Fibroblast of the aortic adventitia (primary cell): ENCODE results near the gene LAMA2. TPM values are rescaled to one million over a fixed set of nuclear protein-coding genes. Genes with fewer than 3 reads are reported as not detected.

Source experiments
- DNase-seq: peaks from one replicate; pipeline ENCODE4 v3.0.0-alpha.2; 2010; ENCODE audit warnings: low read depth
- H3K4me3 ChIP-seq: 2 replicates; pipeline ENCODE4 v1.5.1; 2011; ENCODE audit warnings: low read depth, mild to moderate bottlenecking, control low read depth, low read length, moderate library complexity
- total RNA-seq: library from RNA; depleted of rRNA; stranded (reverse); fragments of >200 nt; gene quantifications from 2 replicates; pipeline ENCODE4 v1.2.3, GENCODE V29; 2012; ENCODE audit warnings: low replicate concordance
- TF ChIP-seq, protein P1 (sequence below): IDR thresholded peaks from 2 replicates; pipeline ENCODE4 v1.5.1; 2011; ENCODE audit warnings: mild to moderate bottlenecking, low read length, control low read depth, inconsistent platforms; ENCODE audit not compliant: insufficient read depth

LAMA2 gene
- total RNA-seq, 1 donor: 99.1 TPM

GRCh38 chr6:129239825-129240491 is 357.0 kb downstream of the LAMA2 start:
- TF ChIP-seq, protein P1, sequence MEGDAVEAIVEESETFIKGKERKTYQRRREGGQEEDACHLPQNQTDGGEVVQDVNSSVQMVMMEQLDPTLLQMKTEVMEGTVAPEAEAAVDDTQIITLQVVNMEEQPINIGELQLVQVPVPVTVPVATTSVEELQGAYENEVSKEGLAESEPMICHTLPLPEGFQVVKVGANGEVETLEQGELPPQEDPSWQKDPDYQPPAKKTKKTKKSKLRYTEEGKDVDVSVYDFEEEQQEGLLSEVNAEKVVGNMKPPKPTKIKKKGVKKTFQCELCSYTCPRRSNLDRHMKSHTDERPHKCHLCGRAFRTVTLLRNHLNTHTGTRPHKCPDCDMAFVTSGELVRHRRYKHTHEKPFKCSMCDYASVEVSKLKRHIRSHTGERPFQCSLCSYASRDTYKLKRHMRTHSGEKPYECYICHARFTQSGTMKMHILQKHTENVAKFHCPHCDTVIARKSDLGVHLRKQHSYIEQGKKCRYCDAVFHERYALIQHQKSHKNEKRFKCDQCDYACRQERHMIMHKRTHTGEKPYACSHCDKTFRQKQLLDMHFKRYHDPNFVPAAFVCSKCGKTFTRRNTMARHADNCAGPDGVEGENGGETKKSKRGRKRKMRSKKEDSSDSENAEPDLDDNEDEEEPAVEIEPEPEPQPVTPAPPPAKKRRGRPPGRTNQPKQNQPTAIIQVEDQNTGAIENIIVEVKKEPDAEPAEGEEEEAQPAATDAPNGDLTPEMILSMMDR: no peak
- no peak for DNase-seq
- H3K4me3 ChIP-seq: no peak overlapping the region

DNA sequence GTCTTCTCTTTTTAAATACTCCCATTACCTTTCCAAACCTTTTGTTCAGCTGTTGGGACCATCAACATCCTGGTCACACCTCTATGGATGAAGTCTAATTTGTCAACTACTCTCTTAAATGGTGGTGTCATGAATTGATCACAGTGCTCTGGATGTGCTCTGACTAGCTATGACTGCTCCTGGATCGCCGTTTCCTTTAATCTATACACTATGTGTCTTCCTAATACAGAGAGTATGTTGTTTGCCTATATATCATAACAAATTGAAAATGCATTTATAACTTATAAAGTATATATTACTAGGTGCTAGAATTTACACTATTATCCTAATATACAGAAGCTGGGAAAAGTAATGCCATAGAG is 357.5 kb downstream of the LAMA2 start:
- TF ChIP-seq, protein P1: no peak
- no peak for DNase-seq

GRCh38 chr6:129242546-129242945 is 359.6 kb downstream of the LAMA2 start:
- no peak overlapping the region for H3K4me3 ChIP-seq
- DNase-seq: no peak
- TF ChIP-seq, protein P1: no peak

More for the DNA sequence above, 357.5 kb downstream of the LAMA2 start:
- H3K4me3 ChIP-seq: no peak overlapping the region

GRCh38 chr6:129243377-129243776 is 360.4 kb downstream of the LAMA2 start:
- DNase-seq: no peak
- TF ChIP-seq, protein P1: no peak
- H3K4me3 ChIP-seq: no peak overlapping the region

- TF ChIP-seq, protein P1: no peak
- DNase-seq: no peak
- no peak overlapping the region for H3K4me3 ChIP-seq
These were observed 366.0 kb downstream of the LAMA2 start for GRCh38 chr6:129248946-129249345.

GRCh38 chr6:129251669-129252376 is 368.9 kb downstream of the LAMA2 start:
- DNase-seq: peak; percentile 84
- TF ChIP-seq, protein P1: peak; percentile 91
- no peak overlapping the region for H3K4me3 ChIP-seq
